Colon (tissue), 2 donors: ENCODE results near the gene SLC41A3.

Experiments
- FAIRE-seq: peaks from 2 replicates; lab custom pipeline; 2012; peaks lifted over from hg19 to GRCh38; lab: Jason Lieb, UNC
- donor health status: control.
- donor health status: control.

SLC41A3 gene

GRCh38 chr3:126026761-126027160 lies 57.2 kb downstream of the SLC41A3 start:
- FAIRE-seq: no peak

DNA sequence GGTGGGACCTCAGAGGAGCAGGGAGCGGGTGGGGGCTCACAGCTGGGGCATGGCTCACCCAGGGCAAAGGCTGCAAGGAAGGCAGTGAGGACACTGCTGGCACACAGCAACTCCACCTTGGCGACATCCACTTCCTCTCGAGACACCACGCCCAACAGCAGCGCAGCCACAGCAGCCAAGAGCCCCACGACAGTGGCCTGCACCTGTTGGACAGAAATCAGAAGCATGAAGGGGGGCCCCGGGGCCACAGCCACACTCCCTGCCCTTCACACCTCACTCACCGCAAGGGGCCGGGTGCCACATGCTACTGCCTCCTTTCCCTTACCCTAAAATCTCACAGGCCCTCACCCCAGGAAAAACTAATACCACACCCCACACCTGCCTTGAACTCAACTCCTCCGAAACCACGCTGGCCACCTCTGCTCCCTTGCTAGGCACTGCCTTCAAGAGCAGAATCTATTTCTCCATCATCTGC lies 57.6 kb downstream of the SLC41A3 start:
- FAIRE-seq: no peak

- FAIRE-seq: no peak
These were observed 58.1 kb downstream of the SLC41A3 start for GRCh38 chr3:126025862-126026261.

- FAIRE-seq: no peak
These were observed 58.7 kb downstream of the SLC41A3 start for GRCh38 chr3:126025116-126025729.

GRCh38 chr3:126024049-126024854 lies 59.7 kb downstream of the SLC41A3 start:
- no peak for FAIRE-seq

GRCh38 chr3:126023390-126023789 lies 60.5 kb downstream of the SLC41A3 start:
- no peak for FAIRE-seq

- no peak for FAIRE-seq
These were observed 61.1 kb downstream of the SLC41A3 start for GRCh38 chr3:126022741-126023359.

DNA sequence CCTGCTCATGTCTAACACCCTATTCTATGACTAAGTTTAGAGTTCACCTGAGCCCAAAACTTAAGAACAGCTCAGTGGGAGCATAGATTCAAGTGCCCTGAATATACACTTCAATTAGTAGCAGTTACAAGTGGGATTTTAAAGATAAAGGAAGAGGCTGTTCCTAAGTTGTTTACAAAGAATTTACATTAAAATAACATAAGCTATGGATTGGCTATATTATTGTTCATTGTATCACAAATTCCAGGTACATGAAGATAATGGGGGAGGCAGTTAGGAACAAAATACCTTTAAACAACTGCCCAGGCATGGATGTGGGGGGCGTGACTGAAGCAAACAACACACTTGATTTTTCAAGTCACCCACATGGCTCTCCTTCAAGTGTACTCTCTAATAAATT lies 62.2 kb downstream of the SLC41A3 start:
- FAIRE-seq: no peak

- FAIRE-seq: no peak
These were observed 62.7 kb downstream of the SLC41A3 start for GRCh38 chr3:126021224-126021623.

DNA sequence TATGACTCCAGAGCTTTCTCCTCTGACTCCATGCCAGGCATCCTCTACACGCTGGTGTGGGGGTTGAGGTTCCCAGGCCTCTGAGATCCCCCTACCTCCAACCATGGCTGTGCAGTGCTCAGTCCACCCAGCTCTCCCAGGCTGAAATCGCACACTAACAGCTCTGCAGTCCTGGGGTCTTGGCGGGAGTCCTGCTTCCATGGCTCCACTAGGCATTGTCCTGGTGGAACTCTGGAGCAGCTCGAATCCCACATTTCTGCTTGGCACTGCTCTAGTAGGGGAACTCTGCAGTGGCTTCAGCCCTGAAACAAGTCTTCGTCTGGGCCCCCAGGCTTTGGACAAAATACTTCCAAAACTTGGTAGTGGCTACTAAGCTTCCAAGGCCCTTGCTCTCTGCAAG lies 64.2 kb downstream of the SLC41A3 start:
- FAIRE-seq: no peak

GRCh38 chr3:126018995-126019394 lies 64.9 kb downstream of the SLC41A3 start:
- no peak for FAIRE-seq

DNA sequence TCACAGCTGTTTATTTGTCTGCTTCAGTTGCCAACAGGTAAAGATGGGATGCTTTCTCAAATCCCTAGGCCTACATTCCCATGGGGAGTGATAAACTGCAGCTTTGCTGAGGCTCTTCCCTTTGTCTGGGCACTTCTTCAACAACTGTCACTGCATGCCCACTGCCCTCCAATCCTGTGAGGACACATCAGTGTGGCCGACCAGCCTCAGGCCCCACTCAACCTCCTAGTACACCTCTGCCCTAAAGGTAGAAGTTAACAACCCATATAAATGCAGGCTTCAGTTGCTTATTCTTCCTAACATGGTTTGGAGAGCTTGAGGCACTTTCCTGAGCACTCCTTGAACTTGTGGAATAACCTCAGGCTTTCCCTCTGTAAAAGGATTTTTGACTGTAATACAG lies 65.4 kb downstream of the SLC41A3 start:
- no peak for FAIRE-seq

- no peak for FAIRE-seq
These were observed 66.6 kb downstream of the SLC41A3 start for GRCh38 chr3:126017362-126017761.

DNA sequence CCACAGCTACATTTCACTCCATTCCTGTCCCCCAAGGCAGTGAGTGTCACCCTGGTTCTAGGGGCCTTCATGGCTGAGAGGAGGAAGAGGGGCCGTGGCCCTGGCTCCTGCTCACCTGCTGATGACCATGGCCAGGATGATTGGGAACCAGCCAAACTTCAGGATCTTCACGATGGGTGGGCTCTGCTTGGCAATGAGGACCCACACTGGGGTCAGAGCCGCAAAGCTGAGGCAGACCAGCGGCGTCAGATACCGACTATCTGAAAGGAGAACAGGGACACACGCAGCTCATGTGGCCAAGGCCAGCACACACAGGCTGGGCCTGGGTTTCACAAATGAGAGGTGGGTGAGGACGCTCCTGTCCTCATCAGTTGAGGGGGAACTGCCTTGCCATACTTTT lies 67.3 kb downstream of the SLC41A3 start:
- FAIRE-seq: no peak

DNA sequence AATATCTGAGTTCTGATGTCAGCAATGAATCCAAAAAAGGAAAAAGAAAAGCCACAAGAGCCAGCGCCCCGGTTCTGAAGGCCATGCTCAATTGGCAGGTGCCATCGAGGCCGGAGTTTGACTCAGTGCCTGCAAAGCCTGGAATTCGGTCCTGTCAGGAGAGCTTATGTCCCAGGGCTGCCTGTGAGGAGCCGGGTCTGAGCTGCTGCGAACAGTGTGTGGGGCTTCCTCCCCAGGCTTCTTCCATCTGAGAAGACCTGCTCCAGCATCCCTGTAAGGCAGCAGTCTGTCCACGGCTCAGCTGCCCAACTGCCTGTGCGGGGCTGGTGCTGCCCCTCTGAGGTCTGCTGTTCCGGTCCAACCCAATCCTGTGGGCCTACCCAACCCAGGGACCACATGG lies 68.8 kb downstream of the SLC41A3 start:
- no peak for FAIRE-seq

- no peak for FAIRE-seq
These were observed 69.7 kb downstream of the SLC41A3 start for GRCh38 chr3:126014252-126014651.

DNA sequence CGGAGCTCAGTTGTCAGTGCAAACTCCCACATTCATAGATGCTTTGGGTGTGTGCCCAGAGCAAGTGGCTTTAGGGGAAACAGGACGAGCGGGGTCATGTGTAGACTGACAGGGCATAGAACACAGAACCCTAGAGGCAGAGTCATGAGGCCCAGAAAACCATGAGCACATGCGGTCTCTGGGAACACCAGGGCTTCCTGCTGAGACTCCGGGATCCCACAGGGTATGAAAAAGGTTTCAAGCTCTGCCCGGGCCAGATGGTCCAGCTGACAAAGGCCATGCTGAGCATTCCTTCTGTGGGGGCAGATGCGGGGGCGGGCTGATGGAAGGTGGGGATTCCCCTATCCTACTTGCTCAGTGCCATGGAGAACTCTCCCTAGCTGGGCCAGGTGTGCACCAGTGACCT lies 70.2 kb downstream of the SLC41A3 start:
- FAIRE-seq: no peak

DNA sequence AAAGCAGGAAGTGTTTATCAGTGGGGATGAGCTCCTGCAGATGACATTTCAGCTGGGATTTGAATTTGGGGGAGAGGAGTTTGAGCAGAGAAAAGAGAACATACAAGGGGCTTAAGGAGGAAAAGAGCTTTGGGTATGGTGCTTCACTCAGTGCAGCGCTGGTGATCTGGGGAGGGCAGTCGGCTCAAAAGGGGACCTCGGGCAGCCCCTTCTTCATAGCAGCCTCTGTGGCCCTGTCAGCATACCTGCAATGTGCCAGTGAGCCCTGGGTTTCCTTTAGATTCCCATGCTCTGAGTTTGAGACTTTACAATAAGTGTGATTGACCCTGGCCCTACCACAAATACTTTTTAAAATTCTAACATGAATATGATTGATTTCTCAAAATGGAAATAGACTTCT lies 74.7 kb downstream of the SLC41A3 start:
- FAIRE-seq: no peak

GRCh38 chr3:126008219-126008618 lies 75.7 kb downstream of the SLC41A3 start:
- FAIRE-seq: no peak

DNA sequence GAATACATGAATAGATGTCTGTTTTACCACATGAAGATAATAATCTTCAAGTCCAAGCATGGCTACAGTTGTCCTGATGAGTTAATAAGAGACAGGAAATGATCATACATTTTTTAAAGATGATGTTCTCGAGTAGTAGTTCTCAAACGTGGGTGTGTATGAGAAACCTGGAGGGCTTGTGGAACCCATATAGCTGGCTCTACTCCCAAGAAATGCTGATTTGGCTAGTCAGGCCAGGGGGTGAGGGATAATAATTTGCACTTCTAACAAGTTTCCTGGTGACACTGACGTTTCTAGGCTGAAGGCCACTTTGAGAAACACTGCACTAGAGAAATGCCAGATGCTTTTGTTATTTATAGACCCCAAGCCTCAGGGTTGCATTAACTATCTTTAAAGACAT lies 78.0 kb downstream of the SLC41A3 start:
- FAIRE-seq: no peak

DNA sequence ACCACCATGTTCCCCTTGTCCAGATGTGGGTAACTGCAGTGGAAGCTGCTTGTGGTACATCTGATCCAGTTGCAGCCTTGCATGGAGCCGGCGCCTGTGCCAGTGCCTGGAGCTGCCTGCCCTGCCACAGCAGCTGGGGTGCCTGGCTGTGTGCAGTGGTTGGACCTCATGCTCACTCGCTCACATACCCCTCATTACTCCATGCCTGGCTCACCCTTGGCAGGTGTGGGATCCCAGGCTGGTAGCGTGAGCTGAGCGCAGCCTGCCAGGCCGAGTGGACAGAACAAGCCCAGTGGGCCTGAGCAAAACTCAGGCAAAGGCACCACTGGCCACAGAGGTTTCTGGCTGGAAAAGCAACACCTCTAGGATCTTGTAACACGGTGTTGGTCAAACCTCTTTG lies 79.2 kb downstream of the SLC41A3 start:
- no peak for FAIRE-seq

GRCh38 chr3:126004217-126004616 lies 79.7 kb downstream of the SLC41A3 start:
- no peak for FAIRE-seq

DNA sequence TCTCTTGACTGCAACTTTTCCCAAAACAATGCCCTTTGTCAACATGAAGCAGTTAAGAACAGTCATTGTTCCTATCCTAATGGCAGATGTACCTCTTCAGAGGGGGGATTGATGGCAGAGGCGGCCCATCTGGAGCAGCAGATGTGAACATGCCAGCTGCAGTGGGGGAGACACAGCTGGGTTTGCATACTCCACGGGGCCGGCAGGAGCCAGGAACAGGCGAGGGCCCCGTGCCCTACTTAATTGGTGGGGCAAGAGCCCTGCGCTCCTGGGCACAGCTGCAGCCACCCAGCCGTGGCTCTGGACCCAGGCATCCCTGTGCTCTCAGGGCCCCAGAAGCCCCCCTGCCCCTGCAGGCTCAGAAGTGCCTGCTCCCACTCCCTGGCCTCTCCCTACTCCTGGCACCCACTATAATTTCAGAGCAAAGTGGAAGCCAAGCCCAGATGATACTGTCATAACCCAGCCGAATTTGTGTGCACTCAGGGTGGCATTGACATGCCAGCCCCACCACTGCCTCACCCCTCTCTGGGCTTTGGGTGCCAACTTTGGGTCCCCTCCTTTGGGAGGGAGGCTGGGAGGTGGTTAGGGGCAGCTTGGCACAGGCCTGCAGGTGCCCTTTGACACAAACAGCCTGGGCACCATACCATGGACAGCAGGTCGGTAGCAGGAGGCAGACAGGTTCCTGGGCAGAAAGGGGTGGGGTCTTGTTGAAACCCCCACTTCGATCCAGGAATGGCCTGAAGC lies 80.3 kb downstream of the SLC41A3 start:
- FAIRE-seq: no peak
